ENCODE results near the gene AHNAK. TPM values are rescaled to one million over a fixed set of nuclear protein-coding genes. Genes with fewer than 3 reads are reported as not detected.

The AHNAK gene
- total and polyA plus RNA-seq, 2 donors (not counting 3 experiments of a cell fraction or from before 2014, with no cell fraction given): 35.2 to 436 TPM

DNA sequence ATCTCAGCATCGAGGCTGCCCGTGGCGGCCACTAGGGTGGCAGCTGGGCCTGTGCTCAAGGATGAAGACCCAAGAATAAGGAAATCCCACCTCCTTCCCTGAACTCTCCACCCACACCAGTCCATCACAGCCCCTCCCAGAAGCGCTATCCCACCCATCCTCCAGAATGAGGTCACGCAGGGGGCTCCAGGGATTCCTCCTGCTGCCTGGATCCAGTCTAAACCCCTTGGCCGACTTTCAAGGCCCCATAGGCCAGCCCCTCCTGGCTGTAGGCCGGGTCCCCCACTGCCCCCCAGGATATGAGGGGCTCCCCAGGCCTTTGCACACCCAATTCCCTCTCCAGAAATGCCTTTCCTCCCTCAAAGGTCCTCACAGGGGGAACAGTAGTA, 146.7 kb downstream of the AHNAK start:
- no peak overlapping the region for H3K9ac ChIP-seq (replicated peaks; ENCODE audit: extremely low read depth, insufficient read depth, low read length)
- H3K4me2 ChIP-seq (ENCODE audit: insufficient read depth, low read length): no peak overlapping the region
- no peak overlapping the region for H3K4me3 ChIP-seq (replicated peaks in 1 of 3; ENCODE audit: insufficient read depth in 1 of 3, low read depth in 1 of 3, low read length in 3 of 3)
- no peaks in the 10 kb centered on the region for H3K27me3 ChIP-seq (ENCODE audit: control insufficient read depth in 2 of 2, insufficient read depth in 2 of 2, low read length in 2 of 2)
- H3K36me3 ChIP-seq (ENCODE audit: control insufficient read depth in 2 of 2, extremely low read depth in 1 of 2, insufficient read depth in 2 of 2, low read length in 2 of 2): no peaks in the 10 kb centered on the region
- intact Hi-C loops (cut with micrococcal nuclease): loop anchor here (5.0 kb wide), 3 partner anchors 212 to 482 kb away; partner anchors contain the start of genes EML3, ROM1, SLC3A2 and STX5
- peaks cover 4% of the 10 kb centered on the region for H3K4me1 ChIP-seq (ENCODE audit: control insufficient read depth, extremely low read depth, insufficient read depth, low read length)
- FAIRE-seq (no peak), DNase-seq (ENCODE audit: low read depth, low spot score) (no peak)
- no peak overlapping the region for H2AFZ ChIP-seq (ENCODE audit: low read depth, low read length)
- no peaks in the 10 kb centered on the region for H3K9me3 ChIP-seq (replicated peaks; ENCODE audit: control insufficient read depth, insufficient read depth, low read length)
- TF ChIP-seq FOS (IDR thresholded peaks at IDR 0.05; ENCODE audit: borderline replicate concordance, insufficient read depth, low read length) (no peak), MAX (IDR thresholded peaks at IDR 0.05; ENCODE audit: insufficient read depth, insufficient read length) (no peak), POLR2A (IDR thresholded peaks at IDR 0.05; ENCODE audit: low read depth, low read length) (no peak), POLR2AphosphoS5 (IDR thresholded peaks at IDR 0.05; ENCODE audit: insufficient read depth, low read depth, low read length) (no peak), JUN (IDR thresholded peaks at IDR 0.05; ENCODE audit: borderline replicate concordance, insufficient read depth, insufficient read length, low read depth) (no peak), EZH2 (IDR thresholded peaks at IDR 0.05; ENCODE audit: borderline replicate concordance, low read depth, low read length, severe bottlenecking) (no peak), MYC (IDR thresholded peaks at IDR 0.05; ENCODE audit: low read depth, low read length) (no peak), GATA2 (IDR thresholded peaks at IDR 0.05; ENCODE audit: insufficient read depth, insufficient read length, low read depth, low read length) (no peak)
- TF ChIP-seq, protein P1, sequence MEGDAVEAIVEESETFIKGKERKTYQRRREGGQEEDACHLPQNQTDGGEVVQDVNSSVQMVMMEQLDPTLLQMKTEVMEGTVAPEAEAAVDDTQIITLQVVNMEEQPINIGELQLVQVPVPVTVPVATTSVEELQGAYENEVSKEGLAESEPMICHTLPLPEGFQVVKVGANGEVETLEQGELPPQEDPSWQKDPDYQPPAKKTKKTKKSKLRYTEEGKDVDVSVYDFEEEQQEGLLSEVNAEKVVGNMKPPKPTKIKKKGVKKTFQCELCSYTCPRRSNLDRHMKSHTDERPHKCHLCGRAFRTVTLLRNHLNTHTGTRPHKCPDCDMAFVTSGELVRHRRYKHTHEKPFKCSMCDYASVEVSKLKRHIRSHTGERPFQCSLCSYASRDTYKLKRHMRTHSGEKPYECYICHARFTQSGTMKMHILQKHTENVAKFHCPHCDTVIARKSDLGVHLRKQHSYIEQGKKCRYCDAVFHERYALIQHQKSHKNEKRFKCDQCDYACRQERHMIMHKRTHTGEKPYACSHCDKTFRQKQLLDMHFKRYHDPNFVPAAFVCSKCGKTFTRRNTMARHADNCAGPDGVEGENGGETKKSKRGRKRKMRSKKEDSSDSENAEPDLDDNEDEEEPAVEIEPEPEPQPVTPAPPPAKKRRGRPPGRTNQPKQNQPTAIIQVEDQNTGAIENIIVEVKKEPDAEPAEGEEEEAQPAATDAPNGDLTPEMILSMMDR (IDR thresholded peaks at IDR 0.05; ENCODE audit: extremely low read depth in 1 of 2, insufficient read depth in 1 of 2, low read depth in 1 of 2, low read length in 2 of 2): no peak
- CTCF ChIA-PET: interaction anchor here (0.5 to 4.2 kb wide), 5 partner anchors 10 to 268 kb away, joined by 3 to 18 read pairs (median 4); no protein-coding TSS in a partner anchor
- POLR2A ChIA-PET: interaction anchor here (0.9 kb wide), 1 partner anchor 10 kb away, joined by 5 read pairs; no protein-coding TSS in a partner anchor
- H4K20me1 ChIP-seq (replicated peaks; ENCODE audit: control insufficient read depth, extremely low read depth, insufficient read depth, low read length): no peaks in the 10 kb centered on the region
- H3K27ac ChIP-seq (ENCODE audit: insufficient read depth, low read depth, low read length): no peak overlapping the region
- no peaks in the 10 kb centered on the region for H3K79me2 ChIP-seq (ENCODE audit: control insufficient read depth, insufficient read depth, low read length)
- BruUV-seq (replicated peaks): no TSS peak
- no peaks in the 10 kb centered on the region for H3K9me1 ChIP-seq (replicated peaks; ENCODE audit: control insufficient read depth, extremely low read depth, insufficient read depth, low read length)
- dilution Hi-C loops (cut with MboI; ENCODE audit: extremely low pct_ligation_motif_present, low sequenced_read_pairs): no loop called here
